ENCODE data around the gene RABGGTA.

The RABGGTA gene

DNA sequence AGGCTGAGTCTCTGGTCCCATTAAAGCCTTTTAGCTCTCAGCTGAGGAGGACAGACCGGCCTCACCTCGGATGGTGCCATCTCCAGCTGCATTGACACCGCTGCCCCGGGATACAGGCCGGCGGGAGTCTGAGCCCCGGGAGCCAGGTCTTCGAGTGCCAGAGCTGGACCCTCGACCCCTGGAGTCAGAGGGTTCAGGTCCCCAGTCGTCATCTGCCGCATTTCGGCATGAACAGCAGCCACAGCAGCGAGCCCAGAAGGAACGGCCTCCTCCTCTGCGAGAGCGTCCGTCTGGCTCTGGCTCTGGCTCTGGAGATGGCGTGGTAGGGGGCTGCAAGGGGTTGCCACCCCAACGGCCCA is 9.4 kb downstream of the RABGGTA start:
- H3K4me3 ChIP-seq (replicated peaks; ENCODE audit: low read depth, low read length), result no peak overlapping the region
- TF ChIP-seq, protein P1, sequence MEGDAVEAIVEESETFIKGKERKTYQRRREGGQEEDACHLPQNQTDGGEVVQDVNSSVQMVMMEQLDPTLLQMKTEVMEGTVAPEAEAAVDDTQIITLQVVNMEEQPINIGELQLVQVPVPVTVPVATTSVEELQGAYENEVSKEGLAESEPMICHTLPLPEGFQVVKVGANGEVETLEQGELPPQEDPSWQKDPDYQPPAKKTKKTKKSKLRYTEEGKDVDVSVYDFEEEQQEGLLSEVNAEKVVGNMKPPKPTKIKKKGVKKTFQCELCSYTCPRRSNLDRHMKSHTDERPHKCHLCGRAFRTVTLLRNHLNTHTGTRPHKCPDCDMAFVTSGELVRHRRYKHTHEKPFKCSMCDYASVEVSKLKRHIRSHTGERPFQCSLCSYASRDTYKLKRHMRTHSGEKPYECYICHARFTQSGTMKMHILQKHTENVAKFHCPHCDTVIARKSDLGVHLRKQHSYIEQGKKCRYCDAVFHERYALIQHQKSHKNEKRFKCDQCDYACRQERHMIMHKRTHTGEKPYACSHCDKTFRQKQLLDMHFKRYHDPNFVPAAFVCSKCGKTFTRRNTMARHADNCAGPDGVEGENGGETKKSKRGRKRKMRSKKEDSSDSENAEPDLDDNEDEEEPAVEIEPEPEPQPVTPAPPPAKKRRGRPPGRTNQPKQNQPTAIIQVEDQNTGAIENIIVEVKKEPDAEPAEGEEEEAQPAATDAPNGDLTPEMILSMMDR (IDR thresholded peaks at IDR 0.05; ENCODE audit: insufficient read depth, low read length, poor library complexity, severe bottlenecking), result no peak

DNA sequence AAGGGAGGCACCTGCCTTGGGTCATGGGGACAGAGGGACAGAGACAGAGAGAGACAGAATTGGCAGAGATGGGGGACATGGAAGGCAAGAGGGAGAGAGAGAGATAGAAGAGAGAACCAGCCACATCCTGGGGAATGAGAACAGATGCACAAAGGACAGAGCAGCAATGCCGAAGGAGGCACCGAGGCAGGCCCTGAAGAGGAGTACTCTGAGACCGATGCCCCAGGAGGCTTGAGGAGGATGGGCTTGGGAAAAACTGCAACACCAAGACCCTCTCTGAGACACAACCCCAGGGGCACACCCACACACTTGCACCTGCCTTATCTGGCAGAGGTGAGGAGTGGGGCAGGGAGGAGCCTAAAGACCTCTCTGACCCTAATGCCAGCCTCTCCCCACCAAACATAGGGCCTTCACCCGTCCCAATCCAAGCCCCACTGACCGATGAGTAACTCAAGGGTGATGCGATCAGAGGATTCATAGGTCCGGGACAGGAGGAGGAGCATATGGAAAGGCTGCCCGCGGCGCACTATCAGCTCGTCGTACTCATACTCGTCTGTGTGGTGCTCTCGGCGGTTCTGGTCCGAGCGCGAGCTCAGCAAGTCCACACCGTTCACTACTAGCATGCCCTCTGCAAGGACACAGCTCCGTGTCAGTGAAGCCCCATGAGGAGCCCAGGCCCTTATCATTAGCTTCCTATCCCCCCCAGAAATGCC is 10.0 kb downstream of the RABGGTA start:
- H3K36me3 ChIP-seq (ENCODE audit: control insufficient read depth, insufficient read depth, low read length), result peaks cover 13% of the 10 kb centered on the region
- TF ChIP-seq, protein P1 (IDR thresholded peaks at IDR 0.05; ENCODE audit: insufficient read depth, low read length, poor library complexity, severe bottlenecking), result no peak
- no peak overlapping the region for H3K4me3 ChIP-seq (replicated peaks; ENCODE audit: low read depth, low read length)
- no peak for DNase-seq (ENCODE audit: extremely low read depth, insufficient read length)
- no peaks in the 10 kb centered on the region for H3K27me3 ChIP-seq (replicated peaks; ENCODE audit: control insufficient read depth, insufficient read depth, low read length)

More for the DNA sequence above, 9.4 kb downstream of the RABGGTA start:
- H3K36me3 ChIP-seq (ENCODE audit: control insufficient read depth, insufficient read depth, low read length), result peaks cover 18% of the 10 kb centered on the region
- no peaks in the 10 kb centered on the region for H3K27me3 ChIP-seq (replicated peaks; ENCODE audit: control insufficient read depth, insufficient read depth, low read length)
- DNase-seq (ENCODE audit: extremely low read depth, insufficient read length), result no peak

DNA sequence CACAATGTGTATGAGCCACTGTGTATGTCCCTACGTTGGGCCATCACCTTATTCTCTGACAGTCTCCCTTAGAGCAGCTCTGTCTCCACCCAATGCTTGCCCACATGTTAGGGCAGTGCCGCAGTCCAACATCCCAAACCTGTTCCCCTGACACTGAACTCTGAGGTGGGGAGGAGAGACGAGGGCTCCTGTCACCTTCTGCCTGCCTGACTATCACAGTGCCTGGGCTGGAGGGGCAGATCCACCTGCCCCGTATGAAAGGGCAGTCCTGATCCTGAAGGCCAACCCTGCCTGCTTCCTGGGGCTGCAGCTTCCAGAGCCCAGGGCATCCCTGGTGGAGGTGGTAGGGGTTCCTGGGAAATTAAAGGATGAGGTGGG is 10.6 kb downstream of the RABGGTA start:
- no peaks in the 10 kb centered on the region for H3K27me3 ChIP-seq (replicated peaks; ENCODE audit: control insufficient read depth, insufficient read depth, low read length)
- peaks cover 9% of the 10 kb centered on the region for H3K36me3 ChIP-seq (ENCODE audit: control insufficient read depth, insufficient read depth, low read length)
- no peak for DNase-seq (ENCODE audit: extremely low read depth, insufficient read length)
- H3K4me3 ChIP-seq (replicated peaks; ENCODE audit: low read depth, low read length), result no peak overlapping the region
- TF ChIP-seq, protein P1 (IDR thresholded peaks at IDR 0.05; ENCODE audit: insufficient read depth, low read length, poor library complexity, severe bottlenecking), result no peak

DNA sequence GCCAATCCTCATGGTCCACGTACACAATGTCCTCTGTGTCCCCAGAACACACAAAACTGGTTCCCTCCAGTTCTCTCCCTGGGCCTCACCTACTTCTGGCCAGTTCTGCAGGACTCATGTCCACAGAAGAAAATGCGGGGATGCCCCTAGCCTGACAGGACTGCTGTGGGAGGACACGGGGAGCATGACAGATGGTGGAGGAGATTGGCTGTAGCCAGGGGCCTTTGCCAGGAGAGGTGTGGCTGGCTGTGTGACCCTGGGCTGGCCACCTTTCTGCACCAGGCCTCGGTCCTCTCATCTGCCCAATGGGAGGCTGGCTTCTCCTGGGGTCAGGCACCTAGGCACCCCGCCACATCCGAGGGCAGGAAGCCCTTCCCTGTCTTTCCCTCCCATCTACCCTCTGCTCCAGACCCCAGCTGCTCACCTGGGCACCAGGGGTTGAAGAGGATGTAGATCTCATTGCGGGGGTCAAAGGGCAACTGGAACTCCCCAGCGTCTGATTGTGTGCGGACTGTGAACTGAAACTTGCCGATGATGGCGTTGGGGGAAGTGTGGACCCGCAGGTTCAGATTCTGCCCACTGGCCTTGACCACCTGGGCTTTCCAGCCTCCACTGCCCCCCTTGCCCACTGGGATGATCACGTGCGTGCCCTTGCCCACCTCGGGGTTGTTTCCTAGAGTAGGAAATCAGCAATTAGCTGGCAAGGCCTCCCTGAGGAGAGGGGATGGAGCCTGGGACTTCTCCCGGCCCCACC is 11.2 kb downstream of the RABGGTA start:
- no peak overlapping the region for H3K4me3 ChIP-seq (replicated peaks; ENCODE audit: low read depth, low read length)

DNA sequence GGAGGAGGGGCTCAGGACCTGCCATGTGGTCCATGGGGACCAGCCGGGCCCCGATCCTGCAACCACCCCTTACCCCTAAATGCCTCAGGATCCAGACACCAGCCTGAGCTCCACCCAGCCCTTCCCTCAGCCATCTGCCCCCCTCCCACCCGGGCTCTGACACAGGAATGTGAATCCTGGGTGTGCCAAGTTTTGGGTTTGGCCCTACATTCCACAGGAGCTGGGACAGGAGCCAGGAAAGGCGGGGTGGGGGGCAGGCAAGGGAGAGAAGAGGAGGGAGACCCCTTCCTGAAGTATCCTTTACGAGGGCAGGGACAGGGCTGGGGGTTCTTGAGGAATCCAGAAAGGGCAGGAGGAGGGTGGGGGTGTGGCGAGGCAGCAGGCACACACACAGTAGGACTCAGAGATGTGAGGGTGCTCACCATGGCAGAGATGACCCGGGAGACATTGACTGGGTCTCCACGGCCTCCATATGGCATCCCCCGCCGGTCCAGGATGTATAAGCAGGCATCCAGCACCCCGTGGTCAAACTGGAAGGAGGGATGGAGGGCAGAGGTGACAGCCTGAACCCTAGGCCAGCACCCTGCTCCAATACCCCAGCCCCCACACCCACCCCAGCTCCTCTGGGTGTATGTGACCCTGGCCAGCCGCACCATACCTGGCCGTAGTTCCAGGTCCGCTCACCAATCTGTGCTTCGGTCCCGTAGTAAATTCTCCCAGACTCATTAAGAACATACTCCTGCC is 11.9 kb downstream of the RABGGTA start:
- peaks cover 16% of the 10 kb centered on the region for H3K36me3 ChIP-seq (ENCODE audit: control insufficient read depth, insufficient read depth, low read length)
- no peak for DNase-seq (ENCODE audit: extremely low read depth, insufficient read length)
- no peak overlapping the region for H3K4me3 ChIP-seq (replicated peaks; ENCODE audit: low read depth, low read length)
- TF ChIP-seq, protein P1 (IDR thresholded peaks at IDR 0.05; ENCODE audit: insufficient read depth, low read length, poor library complexity, severe bottlenecking), result no peak
- H3K27me3 ChIP-seq (replicated peaks; ENCODE audit: control insufficient read depth, insufficient read depth, low read length), result no peaks in the 10 kb centered on the region

More for the DNA sequence above, 11.2 kb downstream of the RABGGTA start:
- no peak for DNase-seq (ENCODE audit: extremely low read depth, insufficient read length)
- H3K27me3 ChIP-seq (replicated peaks; ENCODE audit: control insufficient read depth, insufficient read depth, low read length), result no peaks in the 10 kb centered on the region
- TF ChIP-seq, protein P1 (IDR thresholded peaks at IDR 0.05; ENCODE audit: insufficient read depth, low read length, poor library complexity, severe bottlenecking), result no peak
- H3K36me3 ChIP-seq (ENCODE audit: control insufficient read depth, insufficient read depth, low read length), result peaks cover 9% of the 10 kb centered on the region

All from GM06990 (cell line).